ENCODE results near the gene REC8. TPM values are rescaled to one million over a fixed set of nuclear protein-coding genes. Genes with fewer than 3 reads are reported as not detected.
A peak's percentile ranks its signal among the peaks of the same experiment; 100 is the strongest.

The REC8 gene
- total RNA-seq, 2 donors from 2014 or later = 36.4 to 48.7 TPM

DNA sequence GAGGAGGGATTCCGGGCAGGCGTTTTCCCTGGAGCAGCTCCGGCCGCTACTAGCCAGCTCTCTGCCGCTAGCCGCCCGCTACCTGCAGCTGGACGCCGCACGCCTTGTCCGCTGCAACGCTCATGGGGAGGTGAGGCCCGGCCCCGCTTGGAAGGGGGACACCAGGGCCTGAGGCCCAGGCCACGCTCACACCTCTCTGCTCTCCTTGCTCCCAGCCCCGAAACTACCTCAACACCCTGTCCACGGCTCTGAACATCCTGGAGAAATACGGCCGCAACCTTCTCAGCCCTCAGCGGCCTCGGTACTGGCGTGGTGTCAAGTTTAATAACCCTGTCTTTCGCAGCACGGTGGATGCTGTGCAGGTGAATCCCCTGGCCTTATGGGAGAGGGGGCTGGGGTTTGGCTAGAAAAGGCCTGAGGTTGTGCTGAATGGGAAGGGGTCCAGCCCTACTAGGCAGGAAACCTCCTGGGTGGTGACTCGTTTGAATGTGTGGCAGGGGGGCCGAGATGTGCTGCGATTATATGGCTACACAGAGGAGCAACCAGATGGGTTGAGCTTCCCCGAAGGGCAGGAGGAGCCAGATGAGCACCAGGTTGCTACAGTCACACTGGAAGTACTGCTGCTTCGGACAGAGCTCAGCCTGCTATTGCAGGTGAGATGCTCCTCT lies 24.0 kb upstream of the REC8 start:
- Mint-ChIP-seq H3K9me3 (no peaks in the 10 kb centered on the region), H3K27ac (peak overlapping the region; percentile 95 to 96), H3K36me3 (peaks cover 51 to 60% of the 10 kb centered on the region in 2 donors)
- ATAC-seq (no peak), DNase-seq (ENCODE audit: low spot score in 2 of 2) (no peak)

DNA sequence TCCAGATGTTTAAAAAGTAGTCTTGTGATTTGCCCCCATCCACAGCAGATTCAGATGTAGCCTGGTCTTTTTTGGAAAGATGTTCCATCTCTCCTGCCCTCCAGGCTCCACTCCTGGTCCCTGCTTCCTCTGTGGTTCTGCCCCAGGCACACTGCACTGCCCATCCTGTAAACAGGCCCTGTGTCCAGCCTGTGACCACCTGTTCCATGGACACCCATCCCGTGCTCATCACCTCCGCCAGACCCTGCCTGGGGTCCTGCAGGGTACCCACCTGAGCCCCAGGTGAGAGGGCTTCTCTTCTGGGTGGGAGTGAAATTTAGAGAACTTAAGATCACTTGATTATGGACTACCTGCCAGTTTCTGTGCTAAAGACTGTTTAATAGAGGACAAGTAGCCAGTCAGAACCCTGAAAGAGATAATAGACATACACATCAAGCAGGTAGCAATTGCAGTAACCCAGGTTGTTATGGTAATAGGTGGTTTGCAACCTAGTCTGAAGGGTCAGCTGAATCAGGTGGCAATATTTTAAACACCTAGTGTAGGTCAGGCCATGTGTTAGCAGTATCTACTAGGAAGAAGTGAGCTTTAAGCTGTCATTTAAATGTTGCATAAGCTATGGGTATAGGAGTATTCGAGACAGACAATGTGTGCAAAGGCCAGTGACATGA lies 22.4 kb upstream of the REC8 start:
- ATAC-seq (no peak), DNase-seq (ENCODE audit: low spot score in 2 of 2) (no peak)
- Mint-ChIP-seq H3K36me3 (peaks cover 39 to 49% of the 10 kb centered on the region in 2 donors), H3K9me3 (no peaks in the 10 kb centered on the region), H3K27ac (peak overlapping the region; percentile 95 to 96)

DNA sequence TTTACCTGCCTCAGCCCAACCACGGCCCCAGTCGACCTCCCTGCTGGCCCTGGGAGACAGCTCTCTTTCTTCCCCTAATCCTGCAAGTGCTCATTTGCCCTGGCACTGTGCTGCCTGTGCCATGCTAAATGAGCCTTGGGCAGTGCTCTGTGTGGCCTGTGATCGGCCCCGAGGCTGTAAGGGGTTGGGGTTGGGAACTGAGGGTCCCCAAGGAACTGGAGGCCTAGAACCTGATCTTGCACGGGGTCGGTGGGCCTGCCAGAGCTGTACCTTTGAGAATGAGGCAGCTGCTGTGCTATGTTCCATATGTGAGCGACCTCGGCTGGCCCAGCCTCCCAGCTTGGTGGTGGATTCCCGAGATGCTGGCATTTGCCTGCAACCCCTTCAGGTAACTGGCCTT lies 21.8 kb upstream of the REC8 start:
- ATAC-seq = no peak
- no peaks in the 10 kb centered on the region for H3K9me3 Mint-ChIP-seq
- no peak for DNase-seq (ENCODE audit: low spot score in 2 of 2)
- peak overlapping the region in 1 of 2 donors; percentile 96 for H3K27ac Mint-ChIP-seq
- peaks cover 33 to 43% of the 10 kb centered on the region in 2 donors for H3K36me3 Mint-ChIP-seq

DNA sequence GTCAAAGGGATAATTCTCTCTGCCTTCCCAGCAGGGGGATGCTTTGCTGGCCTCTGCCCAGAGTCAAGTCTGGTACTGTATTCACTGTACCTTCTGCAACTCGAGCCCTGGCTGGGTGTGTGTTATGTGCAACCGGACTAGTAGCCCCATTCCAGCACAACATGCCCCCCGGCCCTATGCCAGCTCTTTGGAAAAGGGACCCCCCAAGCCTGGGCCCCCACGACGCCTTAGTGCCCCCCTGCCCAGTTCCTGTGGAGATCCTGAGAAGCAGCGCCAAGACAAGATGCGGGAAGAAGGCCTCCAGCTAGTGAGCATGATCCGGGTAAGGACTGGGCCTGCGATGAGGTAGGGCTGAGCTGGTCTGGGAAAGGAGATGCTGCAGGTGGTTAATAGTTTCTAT lies 21.3 kb upstream of the REC8 start:
- no peak for ATAC-seq
- Mint-ChIP-seq H3K9me3 (no peaks in the 10 kb centered on the region), H3K36me3 (peaks cover 28 to 42% of the 10 kb centered on the region in 2 donors), H3K27ac (no peak overlapping the region)
- no peak for DNase-seq (ENCODE audit: low spot score in 2 of 2)

DNA sequence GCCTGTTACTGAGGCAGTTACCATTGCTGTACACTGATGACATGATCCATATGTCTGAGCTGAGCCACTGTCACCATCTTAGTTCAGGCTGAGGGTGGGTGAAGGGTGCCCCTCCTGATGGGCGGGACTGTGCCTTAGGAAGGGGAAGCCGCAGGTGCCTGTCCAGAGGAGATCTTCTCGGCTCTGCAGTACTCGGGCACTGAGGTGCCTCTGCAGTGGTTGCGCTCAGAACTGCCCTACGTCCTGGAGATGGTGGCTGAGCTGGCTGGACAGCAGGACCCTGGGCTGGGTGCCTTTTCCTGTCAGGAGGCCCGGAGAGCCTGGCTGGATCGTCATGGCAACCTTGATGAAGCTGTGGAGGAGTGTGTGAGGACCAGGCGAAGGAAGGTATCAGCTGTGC lies 20.9 kb upstream of the REC8 start:
- Mint-ChIP-seq H3K36me3 (peaks cover 23 to 42% of the 10 kb centered on the region in 2 donors), H3K27ac (peak overlapping the region in 1 of 2 donors; percentile 82), H3K9me3 (no peaks in the 10 kb centered on the region)
- ATAC-seq = no peak
- no peak for DNase-seq (ENCODE audit: low spot score in 2 of 2)

DNA sequence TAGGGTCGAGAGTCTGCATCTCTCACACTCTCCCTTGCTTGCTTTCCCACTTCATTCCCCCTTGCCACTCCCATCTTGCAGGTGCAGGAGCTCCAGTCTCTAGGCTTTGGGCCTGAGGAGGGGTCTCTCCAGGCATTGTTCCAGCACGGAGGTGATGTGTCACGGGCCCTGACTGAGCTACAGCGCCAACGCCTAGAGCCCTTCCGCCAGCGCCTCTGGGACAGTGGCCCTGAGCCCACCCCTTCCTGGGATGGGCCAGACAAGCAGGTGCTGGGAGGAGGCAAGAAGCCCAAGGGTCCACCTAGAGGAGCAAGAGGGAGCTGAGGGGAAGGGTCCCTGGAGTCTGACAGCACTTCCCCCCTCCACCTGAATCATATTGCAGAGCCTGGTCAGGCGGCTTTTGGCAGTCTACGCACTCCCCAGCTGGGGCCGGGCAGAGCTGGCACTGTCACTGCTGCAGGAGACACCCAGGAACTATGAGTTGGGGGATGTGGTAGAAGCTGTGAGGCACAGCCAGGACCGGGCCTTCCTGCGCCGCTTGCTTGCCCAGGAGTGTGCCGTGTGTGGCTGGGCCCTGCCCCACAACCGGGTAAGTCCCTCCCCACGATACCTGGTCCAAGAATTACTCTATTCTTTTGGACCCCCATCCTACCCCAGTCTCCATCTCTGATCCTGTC lies 20.3 kb upstream of the REC8 start:
- H3K36me3 Mint-ChIP-seq = peaks cover 18 to 37% of the 10 kb centered on the region in 2 donors
- ATAC-seq (no peak), DNase-seq (ENCODE audit: low spot score in 2 of 2) (no peak)
- no peaks in the 10 kb centered on the region for H3K9me3 Mint-ChIP-seq
- peak overlapping the region in 1 of 2 donors; percentile 82 for H3K27ac Mint-ChIP-seq

DNA sequence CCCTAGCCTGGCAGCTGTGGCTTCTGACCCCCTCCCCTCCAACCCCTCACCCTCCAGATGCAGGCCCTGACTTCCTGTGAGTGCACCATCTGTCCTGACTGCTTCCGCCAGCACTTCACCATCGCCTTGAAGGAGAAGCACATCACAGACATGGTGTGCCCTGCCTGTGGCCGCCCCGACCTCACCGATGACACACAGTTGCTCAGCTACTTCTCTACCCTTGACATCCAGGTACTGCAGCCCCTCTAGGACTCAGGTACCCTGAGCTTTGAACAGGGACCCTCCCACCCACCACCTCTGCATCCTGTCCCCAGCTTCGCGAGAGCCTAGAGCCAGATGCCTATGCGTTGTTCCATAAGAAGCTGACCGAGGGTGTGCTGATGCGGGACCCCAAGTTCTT lies 16.8 kb upstream of the REC8 start:
- no peak for ATAC-seq

DNA sequence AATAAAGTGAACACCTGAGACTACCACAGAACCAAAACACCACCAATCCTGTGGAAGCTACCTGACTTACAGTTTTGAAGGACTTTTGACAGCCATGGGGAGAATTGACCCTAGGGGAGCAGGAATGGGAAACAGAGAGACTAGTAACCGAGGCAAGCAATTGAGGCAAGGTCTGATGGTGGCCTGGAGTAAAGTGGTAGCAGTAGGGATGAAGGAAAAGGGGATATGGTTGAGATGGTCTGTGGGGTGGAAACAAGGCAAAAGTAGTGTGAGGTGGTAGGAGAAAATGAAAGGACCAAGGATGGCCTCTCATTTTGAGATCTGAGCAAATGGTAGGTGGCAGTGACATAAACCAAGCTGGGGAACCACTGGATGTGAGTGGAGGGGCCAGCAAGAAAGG lies 15.0 kb upstream of the REC8 start:
- no peak for ATAC-seq
- no peaks in the 10 kb centered on the region for H3K9me3 Mint-ChIP-seq
- peak overlapping the region; percentile 19 to 78 for H3K27ac Mint-ChIP-seq
- DNase-seq (ENCODE audit: low spot score in 2 of 2) = no peak
- H3K36me3 Mint-ChIP-seq = peaks cover 16 to 40% of the 10 kb centered on the region in 2 donors

More for the DNA sequence above, 16.8 kb upstream of the REC8 start:
- no peaks in the 10 kb centered on the region for H3K9me3 Mint-ChIP-seq
- H3K36me3 Mint-ChIP-seq = peaks cover 0 to 31% of the 10 kb centered on the region in 2 donors
- no peak for DNase-seq (ENCODE audit: low spot score in 2 of 2)
- peak overlapping the region in 1 of 2 donors; percentile 72 for H3K27ac Mint-ChIP-seq

DNA sequence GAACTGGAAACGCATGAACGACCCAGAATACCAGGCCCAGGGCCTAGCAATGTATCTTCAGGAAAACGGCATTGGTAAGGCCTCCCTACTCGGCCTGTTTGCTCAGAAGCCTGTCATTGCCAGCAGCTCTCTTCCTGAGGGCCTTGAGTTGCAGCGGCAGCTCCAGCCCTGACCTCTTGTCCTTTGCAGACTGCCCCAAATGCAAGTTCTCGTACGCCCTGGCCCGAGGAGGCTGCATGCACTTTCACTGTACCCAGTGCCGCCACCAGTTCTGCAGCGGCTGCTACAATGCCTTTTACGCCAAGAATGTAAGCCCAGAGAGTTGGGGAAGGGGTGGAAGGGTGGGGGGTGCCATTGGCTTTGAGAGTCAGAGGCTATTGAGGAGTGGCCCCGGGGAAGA lies 14.5 kb upstream of the REC8 start:
- H3K27ac Mint-ChIP-seq = peak overlapping the region; percentile 19 to 83
- peaks cover 21 to 45% of the 10 kb centered on the region in 2 donors for H3K36me3 Mint-ChIP-seq
- ATAC-seq (no peak), DNase-seq (ENCODE audit: low spot score in 2 of 2) (no peak)
- no peaks in the 10 kb centered on the region for H3K9me3 Mint-ChIP-seq

DNA sequence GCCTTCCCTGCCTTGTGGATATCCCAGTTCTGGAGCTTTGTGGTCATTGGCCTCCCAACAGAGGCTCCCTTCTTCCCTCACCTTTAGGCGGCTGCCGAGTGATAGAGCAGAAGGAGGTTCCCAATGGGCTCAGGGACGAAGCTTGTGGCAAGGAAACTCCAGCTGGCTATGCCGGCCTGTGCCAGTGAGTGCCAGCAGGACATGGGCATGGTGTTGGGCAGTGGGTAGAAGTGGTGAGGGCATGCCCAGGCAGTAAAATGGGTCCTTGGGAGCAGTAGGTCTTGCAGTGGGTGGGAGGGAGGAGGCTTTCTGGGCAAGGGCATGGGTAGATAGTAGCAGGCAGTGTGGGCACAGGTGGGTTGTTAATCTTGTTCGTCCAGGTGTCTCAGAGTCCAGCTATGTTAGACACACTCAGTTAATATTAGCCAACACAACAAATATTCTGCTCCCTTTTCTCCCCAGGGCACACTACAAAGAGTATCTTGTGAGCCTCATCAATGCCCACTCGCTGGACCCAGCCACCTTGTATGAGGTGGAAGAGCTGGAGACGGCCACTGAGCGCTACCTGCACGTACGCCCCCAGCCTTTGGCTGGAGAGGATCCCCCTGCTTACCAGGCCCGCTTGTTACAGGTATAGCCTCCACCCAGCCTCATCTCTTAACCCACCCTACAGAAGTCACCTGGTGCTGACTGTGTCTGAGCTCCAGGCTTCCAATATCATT lies 11.9 kb upstream of the REC8 start:
- Mint-ChIP-seq H3K36me3 (peaks cover 33 to 67% of the 10 kb centered on the region in 2 donors), H3K9me3 (no peaks in the 10 kb centered on the region), H3K27ac (peak overlapping the region; percentile 100)
- no peak for ATAC-seq
- DNase-seq (ENCODE audit: low spot score in 2 of 2) = no peak

DNA sequence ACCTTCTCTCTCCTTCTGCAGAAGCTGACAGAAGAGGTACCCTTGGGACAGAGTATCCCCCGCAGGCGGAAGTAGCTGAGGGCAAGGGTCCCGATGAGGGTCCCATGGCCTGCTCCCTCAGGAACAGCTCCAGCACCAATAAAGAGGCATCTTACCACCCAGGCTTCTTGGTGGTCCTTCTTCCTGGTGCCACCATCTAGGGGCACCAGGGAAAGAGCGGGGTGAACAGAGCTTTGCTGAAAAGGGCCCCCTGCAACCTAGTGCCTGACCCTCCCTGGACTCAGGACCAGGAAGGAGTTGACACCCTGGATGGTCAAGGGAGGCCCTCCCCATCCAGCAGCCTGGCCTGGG lies 11.4 kb upstream of the REC8 start:
- DNase-seq (ENCODE audit: low spot score in 2 of 2) = no peak
- Mint-ChIP-seq H3K36me3 (peaks cover 33 to 70% of the 10 kb centered on the region in 2 donors), H3K27ac (peak overlapping the region; percentile 100), H3K9me3 (no peaks in the 10 kb centered on the region)
- ATAC-seq = no peak

DNA sequence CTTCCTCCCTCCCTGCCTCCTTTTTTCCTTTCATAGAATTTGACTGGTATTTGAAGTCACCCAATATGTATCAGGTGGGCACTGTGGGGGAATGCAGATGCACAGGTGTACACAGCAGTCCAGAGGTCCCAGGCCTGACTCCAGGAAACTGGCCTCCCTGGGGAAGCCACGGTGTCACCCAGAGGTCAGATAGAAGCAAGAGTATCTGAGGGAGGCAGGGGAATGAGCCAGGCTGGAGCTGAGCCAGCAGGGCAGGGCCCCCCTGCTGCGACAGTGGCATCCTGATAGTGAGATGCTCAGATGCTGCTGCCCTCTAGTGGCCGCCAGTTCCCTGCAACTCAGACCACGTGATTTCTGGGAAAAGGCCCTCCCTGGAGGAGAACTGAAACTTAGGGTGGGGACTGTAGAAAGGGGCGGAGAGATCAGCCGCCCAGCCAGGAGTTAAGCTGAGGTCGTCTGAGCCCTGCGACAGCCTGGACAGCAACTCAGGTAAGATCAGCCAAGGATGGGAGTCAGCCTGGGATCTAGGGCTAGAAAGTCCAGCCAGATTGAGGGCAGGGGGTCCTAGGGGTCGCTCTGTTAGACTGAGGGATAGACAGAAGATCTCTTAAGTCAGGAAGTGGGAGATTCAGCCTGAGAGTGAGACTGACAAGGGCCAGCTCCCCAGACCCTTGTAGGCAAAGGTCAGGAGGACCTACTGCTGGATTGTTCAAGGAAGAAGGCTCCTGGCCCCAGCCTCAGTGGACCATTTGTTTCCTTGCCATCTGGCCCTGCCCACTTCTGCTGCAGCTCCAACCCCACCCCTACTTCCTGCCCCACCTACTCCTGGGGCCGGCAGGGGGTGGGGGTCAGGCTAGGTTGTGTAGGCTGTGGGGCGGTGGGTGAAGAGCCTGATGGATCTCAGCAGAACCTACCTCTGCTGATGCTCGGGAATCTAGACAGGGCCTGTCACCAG lies 10.8 kb upstream of the REC8 start, which contains the start of gene IRF9:
TSS of gene IRF9 (plus strand) at position 416 of the 955 bp plus-strand sequence. CDS start 880 bp downstream, outside the sequence.
- Mint-ChIP-seq H3K27ac (peak within 1 kb of the TSS; percentile 100), H3K36me3 (peaks cover 33 to 69% of the 10 kb centered on the region in 2 donors), H3K9me3 (no peaks in the 10 kb centered on the region)
- ATAC-seq (peak; percentile 86 to 89), DNase-seq (ENCODE audit: low spot score in 2 of 2) (peak; percentile 98 to 100)

DNA sequence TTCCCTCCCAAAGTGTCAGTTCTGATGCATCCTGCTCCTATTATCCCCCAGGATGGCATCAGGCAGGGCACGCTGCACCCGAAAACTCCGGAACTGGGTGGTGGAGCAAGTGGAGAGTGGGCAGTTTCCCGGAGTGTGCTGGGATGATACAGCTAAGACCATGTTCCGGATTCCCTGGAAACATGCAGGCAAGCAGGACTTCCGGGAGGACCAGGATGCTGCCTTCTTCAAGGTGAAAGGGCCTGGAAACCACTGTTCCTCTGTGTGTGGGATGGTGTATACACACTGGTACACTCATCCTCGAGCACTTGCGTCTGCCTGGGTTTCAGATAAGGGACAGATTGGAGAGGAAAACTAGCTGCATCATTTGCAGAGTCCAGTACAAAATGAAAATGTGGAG lies 9.8 kb upstream of the REC8 start:
- no peaks in the 10 kb centered on the region for H3K9me3 Mint-ChIP-seq
- H3K27ac Mint-ChIP-seq = peak overlapping the region; percentile 100
- peaks cover 33 to 71% of the 10 kb centered on the region in 2 donors for H3K36me3 Mint-ChIP-seq
- ATAC-seq = peak in 1 of 2 donors; percentile 23
- no peak for DNase-seq (ENCODE audit: low spot score in 2 of 2)

DNA sequence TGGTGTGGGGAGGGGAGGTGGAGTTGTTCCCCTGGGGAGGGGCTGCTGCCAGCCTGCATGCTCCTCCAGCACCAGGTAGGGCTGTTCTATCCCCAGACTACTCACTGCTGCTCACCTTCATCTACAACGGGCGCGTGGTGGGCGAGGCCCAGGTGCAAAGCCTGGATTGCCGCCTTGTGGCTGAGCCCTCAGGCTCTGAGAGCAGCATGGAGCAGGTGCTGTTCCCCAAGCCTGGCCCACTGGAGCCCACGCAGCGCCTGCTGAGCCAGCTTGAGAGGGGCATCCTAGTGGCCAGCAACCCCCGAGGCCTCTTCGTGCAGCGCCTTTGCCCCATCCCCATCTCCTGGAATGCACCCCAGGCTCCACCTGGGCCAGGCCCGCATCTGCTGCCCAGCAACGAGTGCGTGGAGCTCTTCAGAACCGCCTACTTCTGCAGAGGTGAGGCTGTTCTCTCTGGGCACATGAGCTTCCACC lies 7.3 kb upstream of the REC8 start:
- Mint-ChIP-seq H3K36me3 (peaks cover 38 to 81% of the 10 kb centered on the region in 2 donors), H3K9me3 (no peaks in the 10 kb centered on the region), H3K27ac (peak overlapping the region; percentile 100)
- no peak for DNase-seq (ENCODE audit: low spot score in 2 of 2)
- ATAC-seq = no peak

DNA sequence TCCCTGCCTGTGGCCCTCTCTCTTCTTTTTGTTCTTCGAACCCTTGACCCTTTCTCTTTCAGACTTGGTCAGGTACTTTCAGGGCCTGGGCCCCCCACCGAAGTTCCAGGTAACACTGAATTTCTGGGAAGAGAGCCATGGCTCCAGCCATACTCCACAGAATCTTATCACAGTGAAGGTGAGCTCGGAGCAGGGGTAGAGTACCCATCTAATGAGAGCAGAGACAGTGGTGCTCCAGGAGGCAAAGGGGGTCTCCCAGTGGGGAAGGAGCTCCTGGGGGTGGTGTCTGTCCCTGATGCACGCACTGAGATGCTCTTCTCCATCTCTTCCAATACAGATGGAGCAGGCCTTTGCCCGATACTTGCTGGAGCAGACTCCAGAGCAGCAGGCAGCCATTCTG lies 6.1 kb upstream of the REC8 start:
- no peak for DNase-seq (ENCODE audit: low spot score in 2 of 2)
- H3K9me3 Mint-ChIP-seq = no peaks in the 10 kb centered on the region
- ATAC-seq = no peak
- H3K36me3 Mint-ChIP-seq = peaks cover 34 to 77% of the 10 kb centered on the region in 2 donors
- H3K27ac Mint-ChIP-seq = peak overlapping the region; percentile 72 to 90

Data from activated naive CD4-positive, alpha-beta T cell treated with anti-CD3 and anti-CD28 coated beads, Interleukin-2, amount 50 U/mL, for 72 hours (primary cell).